ENCODE measurements around the gene SPSB2.

GRCh38 chr12:6840761-6841515 is 32.2 kb downstream of the SPSB2 start, which contains the start of gene GNB3:
- TF ChIP-seq SIN3A (IDR thresholded peaks at IDR 0.05; ENCODE audit: borderline replicate concordance, low read depth, low read length) (no peak), POLR2AphosphoS5 (IDR thresholded peaks at IDR 0.05; ENCODE audit: low read depth, low read length) (no peak), CTCF (IDR thresholded peaks at IDR 0.05) (no peak), MAX (IDR thresholded peaks at IDR 0.05; ENCODE audit: low read depth) (no peak), FOSL2 (IDR thresholded peaks at IDR 0.05; ENCODE audit: borderline replicate concordance, low read depth) (no peak)

All from SK-N-SH (cell line).